Measurements from ENCODE around the gene GPR63.

The GPR63 gene

DNA sequence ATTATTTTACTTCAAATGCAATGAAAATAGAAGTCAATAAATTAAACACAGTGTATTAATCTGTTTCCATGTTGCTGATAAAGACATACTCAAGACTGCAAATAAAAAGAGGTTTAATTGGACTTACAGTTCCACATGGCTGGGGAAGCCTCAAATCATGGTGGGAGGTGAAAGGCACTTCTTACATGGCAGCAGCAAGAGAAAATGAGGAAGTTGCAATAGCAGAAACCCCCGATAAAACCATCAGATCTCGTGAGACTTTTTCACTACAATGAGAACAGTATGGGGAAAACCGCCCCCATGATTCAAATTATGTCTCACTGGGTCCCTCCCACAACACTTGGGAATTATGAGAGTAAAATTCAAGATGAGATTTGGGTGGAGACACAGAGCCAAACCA, 82.2 kb downstream of the GPR63 start:
- DNase-seq = no peak

DNA sequence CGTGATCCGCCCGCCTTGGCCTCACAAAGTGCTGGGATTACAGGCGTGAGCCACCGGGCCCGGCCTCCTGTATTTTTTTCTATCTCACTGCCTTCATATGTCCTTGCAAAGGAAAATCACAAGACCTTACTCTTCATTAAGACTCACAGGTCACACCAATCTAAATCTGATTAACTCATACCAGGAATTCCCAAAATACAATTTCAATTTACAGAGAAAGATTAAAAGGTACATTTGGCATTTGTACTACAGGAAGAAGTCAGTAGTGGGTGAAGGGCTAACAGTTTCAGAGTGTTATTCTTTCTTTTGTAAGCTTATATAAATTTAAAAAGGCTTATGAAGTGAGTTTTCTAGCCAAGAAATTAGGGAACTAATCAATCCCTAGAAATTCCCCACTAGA, 87.4 kb downstream of the GPR63 start:
- no peak for DNase-seq

All from activated effector memory CD4-positive, alpha-beta T cell treated with anti-CD3 and anti-CD28 coated beads, Interleukin-2, amount 50 U/mL, for 16 hours (primary cell).